ENCODE results near the gene GATA5.

GATA5 gene

GRCh38 chr20:62470459-62470858 is 5.3 kb downstream of the GATA5 start:
- no peak for DNase-seq

DNA sequence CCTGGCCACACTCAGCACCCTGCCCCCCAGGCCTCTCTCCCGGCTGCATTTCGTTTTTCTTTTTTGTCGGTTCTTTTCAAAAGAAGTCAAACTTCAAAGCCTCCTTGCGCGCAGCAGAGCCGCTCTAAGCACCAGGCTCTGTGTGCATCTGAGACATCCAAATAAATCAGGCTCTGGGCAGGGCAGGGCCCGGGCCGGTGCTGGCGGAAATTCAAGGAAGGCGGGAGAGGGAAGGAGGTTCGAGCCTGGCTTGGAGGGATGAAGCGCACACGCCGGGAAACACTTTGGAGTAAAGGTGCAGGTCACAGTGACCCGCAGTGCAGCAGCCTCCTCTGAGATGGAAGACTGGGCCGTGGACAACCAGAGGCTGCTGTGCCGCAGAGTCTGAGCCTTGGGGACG is 5.8 kb downstream of the GATA5 start:
- no peak for DNase-seq

DNA sequence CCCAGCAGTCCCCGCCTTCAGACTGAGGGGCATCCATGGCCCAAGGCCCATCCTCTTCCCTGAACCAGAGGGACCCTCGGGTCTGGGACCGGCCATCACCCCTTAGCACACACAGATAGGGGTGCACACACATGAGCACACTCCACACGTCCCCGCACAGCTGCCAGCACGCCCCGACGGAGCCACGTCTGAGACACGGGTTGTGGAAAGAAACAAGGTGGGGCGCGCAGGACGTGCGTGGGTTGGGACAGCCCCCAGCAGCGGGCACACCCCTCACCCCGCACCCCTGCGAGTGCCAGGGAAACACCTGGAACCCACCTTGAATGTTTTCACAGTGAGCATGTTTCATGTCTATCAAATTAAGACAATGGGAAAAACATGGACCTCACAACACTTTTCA is 6.4 kb downstream of the GATA5 start:
- no peak for DNase-seq

DNA sequence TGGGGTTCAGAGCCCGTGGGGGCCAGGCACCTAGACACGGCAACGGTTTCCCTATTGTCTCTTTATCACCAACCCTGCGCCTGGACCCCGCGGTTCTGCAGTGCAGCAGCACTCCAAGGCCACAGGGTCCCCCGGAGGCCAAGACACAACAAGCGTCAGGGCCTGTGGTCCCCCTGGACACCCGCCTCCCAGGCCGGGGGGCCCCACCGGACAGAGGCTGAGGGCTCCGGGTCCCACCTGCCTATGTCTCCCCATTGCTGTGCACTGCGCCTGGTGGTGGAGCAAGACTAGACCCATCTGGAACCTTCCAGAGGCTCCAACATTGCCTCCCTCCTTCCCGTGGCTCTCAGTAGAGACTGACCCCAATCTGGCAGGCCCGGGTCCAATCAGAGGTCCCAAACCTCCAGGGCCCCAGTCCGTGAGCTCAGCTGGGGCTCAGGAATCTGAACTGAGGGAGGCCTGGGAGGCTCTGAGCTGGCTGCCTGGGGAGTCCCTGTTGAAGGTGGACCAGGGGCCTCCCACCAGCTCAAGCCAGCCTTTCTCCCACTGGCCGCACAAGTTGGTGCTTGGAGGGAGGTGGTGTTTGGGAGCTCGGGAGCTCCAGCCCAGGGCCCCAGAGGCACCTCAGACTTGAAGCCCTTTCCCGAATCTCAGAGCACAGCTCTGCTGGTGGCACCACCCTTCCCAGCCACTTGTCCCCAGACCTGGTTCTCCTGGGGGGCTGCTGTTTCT is 8.8 kb downstream of the GATA5 start:
- no peak for DNase-seq

- no peak for DNase-seq
Measured at GRCh38 chr20:62466072-62466760, 9.6 kb downstream of the GATA5 start.

DNA sequence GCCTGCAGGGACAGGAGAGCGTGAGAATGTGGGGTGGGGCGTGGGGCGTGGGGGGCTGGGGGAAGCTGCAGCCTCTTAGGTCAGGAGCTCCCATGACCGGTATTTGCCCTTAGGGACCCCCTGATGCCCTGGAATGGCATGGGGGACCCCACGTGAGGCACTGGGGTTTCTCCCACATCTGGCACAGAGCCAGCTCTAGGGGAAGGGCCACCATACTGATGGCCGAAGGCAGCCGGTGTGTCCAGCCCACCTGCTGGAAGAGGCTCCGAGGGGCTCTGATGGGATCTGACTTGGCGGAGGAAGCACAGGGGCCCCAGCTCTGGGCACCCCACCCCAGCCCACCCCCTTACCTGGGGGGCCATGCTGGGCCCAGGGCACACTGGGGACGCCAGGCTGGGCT is 10.8 kb downstream of the GATA5 start:
- DNase-seq, result no peak

GRCh38 chr20:62464425-62464770 is 11.4 kb downstream of the GATA5 start:
- no peak for DNase-seq

- no peak for DNase-seq
Measured at GRCh38 chr20:62463651-62464424, 12.0 kb downstream of the GATA5 start.

DNA sequence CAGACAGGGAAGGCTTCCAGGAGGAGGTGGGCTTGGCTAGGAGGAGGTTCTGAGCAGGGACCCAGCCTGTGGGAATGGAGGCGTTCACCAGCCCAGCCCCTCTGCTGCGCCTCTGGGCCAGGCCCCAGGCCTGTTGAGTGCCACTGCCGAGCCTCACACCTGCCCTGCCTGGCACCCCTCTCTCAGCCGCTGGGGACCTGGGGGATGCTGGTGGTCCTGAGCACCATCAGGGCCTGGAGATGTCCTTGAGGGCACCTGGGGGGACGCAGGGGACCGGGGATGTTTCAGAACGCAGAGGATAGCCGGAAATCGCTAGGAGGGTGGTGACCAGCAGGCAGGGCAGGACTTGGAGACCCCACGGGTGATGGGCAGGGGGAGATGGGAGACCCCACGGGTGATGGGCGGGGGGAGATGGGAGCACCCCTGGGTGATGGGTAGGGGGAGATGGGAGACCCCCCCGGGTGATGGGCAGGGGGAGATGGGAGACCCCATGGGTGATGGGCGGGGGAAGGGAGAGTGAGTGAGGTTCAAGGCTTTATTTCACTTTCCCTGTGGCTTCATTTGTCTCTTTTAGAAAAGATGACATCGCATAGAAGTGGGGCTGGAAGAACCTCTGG is 12.7 kb downstream of the GATA5 start:
- no peak for DNase-seq

DNA sequence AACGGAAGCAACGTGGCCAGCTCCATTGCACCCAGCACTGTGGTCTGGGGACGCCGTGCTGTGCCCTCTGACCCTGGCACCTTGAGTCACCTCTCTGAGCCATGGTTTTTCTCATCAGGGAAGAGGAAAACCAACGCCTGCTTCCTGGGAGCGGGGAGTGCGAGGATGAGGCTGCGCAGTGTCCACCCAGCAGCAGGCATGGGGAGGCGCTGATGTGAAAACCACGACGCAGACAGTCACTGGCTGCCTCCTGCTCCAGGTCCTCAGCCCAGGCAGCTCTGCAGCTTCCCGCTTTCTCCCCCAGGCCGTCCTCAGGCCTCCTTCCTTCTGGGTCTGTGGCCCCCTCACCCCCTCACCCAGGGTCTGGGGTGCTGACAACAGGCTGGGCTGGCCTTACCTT is 14.0 kb downstream of the GATA5 start:
- no peak for DNase-seq

DNA sequence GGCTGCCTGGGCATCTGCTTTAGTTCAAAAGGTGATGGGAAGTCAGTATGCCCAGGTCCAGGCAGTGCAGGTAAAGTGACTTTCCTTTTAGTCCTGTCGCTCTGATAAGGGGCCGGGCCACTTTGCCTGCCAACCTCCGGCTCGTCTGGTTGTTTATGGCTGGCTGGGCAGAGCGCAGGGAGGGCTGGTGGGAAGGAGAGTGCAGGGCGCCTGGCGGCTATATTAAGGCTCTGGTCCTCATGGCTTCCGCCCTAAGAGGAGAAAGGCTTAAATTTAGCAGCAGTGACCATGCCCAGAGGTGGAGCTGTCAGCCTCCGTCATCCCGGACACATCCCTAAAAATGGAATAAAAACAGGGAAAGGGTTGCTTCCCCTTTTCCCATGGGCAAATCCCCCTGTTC is 14.6 kb downstream of the GATA5 start:
- no peak for DNase-seq

DNA sequence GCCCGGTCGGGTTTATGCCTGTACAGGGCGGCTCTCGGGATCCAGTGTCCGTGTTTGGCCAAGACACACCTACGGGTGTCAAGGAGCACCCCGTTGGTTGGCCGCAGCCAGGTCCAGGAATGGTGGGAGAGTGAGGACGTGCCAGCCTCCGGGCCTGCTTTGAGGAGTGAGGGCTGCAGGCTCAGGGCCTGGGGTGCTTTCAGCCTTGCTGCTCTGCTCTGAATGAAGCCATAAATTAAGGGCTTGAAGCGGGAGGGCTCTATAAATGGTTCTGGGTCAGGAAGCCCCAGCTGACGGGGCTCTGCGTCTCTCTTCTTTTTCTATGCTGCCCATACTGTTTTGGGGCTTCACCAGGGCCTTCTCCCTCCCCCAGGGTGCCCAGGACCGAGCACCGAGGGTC is 15.1 kb downstream of the GATA5 start:
- DNase-seq, result no peak

DNA sequence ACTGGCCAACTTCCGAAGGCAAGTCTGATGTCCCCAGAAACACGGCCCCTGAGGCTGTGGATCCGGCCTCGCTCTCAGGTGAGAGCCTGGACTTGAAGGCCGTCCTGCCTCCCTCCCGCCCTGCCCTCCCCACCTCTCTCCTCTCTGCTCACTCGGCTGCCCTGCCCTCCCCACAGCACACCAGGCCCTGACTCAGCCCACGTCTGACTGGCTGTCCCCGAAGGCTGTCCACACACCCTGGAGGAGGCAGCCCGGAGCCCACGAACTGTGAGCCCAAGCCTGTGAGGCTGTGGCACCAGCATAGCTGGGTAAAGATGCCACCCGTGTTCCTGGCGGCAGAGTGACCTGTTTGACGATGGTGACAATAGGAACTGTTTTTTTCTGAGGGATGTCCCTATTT is 16.3 kb downstream of the GATA5 start:
- no peak for DNase-seq

DNA sequence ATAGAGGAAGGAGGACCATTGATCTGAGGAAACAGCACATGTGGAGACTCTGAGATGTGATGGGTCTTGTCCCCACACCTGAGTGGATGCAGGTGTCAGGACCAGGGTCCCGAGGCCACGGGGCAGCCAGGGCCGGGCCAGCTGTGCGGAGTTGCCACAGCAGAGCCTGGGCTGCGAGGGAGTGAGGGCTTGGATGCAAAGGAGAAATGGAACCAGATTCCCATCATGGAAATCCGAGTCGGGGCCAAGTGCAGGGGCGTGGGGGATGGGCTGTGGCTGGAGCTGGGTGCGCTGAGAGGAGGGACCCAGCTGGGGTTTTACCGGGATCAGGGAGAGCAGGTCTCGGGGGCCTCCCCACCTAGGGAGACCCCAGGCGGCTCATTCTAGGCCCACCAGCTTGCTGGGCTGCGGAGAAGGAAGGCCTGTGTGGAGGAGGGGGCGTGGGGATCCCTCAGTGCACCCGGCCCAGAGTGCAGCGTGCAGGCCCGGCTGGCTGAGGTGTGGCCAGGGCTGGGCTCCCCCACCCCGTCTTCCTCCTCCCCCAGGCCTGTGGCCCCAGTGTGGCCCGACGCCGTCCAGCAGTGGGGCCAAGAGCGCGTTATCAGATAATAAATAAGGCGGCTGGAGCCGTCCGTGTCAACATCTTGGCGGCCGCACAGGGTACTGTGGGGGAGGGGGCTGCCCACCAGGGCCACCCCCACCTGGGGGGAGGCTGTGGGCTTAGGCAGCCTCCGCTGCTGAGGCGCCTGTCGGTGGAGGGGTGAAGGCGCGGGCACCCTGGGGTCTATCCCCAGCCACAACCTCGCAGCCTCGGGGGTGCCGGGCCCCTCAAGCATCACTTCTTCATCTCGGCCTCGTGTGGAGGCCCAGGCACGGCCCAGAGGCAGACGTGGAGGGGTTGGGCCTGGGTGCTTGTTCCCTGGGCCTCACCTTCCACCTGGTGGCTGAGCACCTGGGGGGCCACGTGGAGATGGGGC is 17.2 kb downstream of the GATA5 start:
- no peak for DNase-seq

DNA sequence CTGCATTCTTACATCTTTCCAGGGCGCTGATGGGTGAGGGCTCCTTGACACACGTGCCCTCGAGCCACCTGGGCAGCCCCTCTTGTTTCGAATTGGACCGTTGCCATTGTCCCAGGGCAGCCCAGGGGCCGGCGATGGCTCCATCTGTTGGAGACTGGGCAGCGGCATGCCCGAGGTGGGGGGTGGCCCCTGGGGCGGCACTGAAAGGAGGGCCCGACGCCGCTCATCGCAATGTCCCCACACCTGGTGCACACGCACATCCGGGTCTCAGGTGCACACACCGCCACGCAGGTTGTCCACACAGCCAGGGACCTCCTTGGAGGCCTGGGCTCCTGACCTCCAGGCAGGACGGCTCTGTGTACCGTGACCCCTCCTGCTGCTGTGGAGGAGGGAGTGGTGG is 18.0 kb downstream of the GATA5 start:
- DNase-seq, result no peak

GRCh38 chr20:62457098-62457497 is 18.7 kb downstream of the GATA5 start:
- DNase-seq, result no peak

- no peak for DNase-seq
Measured at GRCh38 chr20:62455929-62456328, 19.9 kb downstream of the GATA5 start.

GRCh38 chr20:62454904-62455636 is 20.7 kb downstream of the GATA5 start:
- DNase-seq, result no peak

- DNase-seq, result no peak
Measured at GRCh38 chr20:62453186-62453808, 22.5 kb downstream of the GATA5 start.

GRCh38 chr20:62452475-62453095 is 23.2 kb downstream of the GATA5 start:
- DNase-seq, result no peak

GRCh38 chr20:62451970-62452369 is 23.8 kb downstream of the GATA5 start:
- no peak for DNase-seq

Measured in stimulated activated CD8-positive, alpha-beta memory T cell treated with anti-CD3 and anti-CD28 coated beads, Interleukin-4, amount 100 ng/mL, for 48 hours (primary cell).